Thymus (tissue), 11 donors: ENCODE measurements around the gene TAPBPL. TPM values are rescaled to one million over a fixed set of nuclear protein-coding genes. Genes with fewer than 3 reads are reported as not detected.

Experiments used
- DNase-seq, 9 donors: peaks; one replicate each; pipeline ENCODE4 v3.0.0-alpha.2; 2013; ENCODE audit warnings: low spot score in 9 of 9, low read depth in 6 of 9, missing footprints in 1 of 9
- H3K27ac ChIP-seq, 2 donors: one replicate each; pipeline ENCODE4 v1.5.1; 2013; ENCODE audit warnings: control low read depth in 1 of 2, low read depth in 1 of 2, low read length in 1 of 2, mild to moderate bottlenecking in 1 of 2, moderate library complexity in 1 of 2
- H3K27me3 ChIP-seq, 2 donors: one replicate each; pipeline ENCODE4 v1.5.1; 2013; ENCODE audit warnings: low read length in 1 of 2; ENCODE audit not compliant: control insufficient read depth in 2 of 2, insufficient read depth in 1 of 2
- H3K36me3 ChIP-seq, 2 donors: one replicate each; pipeline ENCODE4 v1.5.1; 2013; ENCODE audit warnings: low read length in 1 of 2, mild to moderate bottlenecking in 1 of 2, moderate library complexity in 1 of 2; ENCODE audit not compliant: control insufficient read depth in 2 of 2, insufficient read depth in 2 of 2
- H3K4me1 ChIP-seq, 2 donors: one replicate each; pipeline ENCODE4 v1.5.1; 2013; ENCODE audit warnings: low read length in 2 of 2; ENCODE audit not compliant: control insufficient read depth in 2 of 2, insufficient read depth in 2 of 2
- H3K4me3 ChIP-seq, 2 donors: one replicate each; pipeline ENCODE4 v1.5.1; 2013; ENCODE audit warnings: low read length in 2 of 2, control low read depth in 1 of 2, mild to moderate bottlenecking in 1 of 2
- H3K9me3 ChIP-seq, 2 donors: one replicate each; pipeline ENCODE4 v1.5.1; 2013; ENCODE audit warnings: low read length in 1 of 2, mild to moderate bottlenecking in 1 of 2; ENCODE audit not compliant: control insufficient read depth in 2 of 2, insufficient read depth in 1 of 2
- WGBS: extraction: QIAGEN DNeasy Blood & Tissue Kit; methylation state at CpG from one replicate; pipeline ENCODE4 v1.1.7; 2013; 5-methylcytosine and 5-hydroxymethylcytosine counted together
- polyA plus RNA-seq: library from polyadenylated mRNA; stranded (reverse); fragments of 200-250 nt; gene quantifications from one replicate; pipeline ENCODE4 v1.2.3, GENCODE V29; 2013
- total RNA-seq: library from RNA; stranded (reverse); fragments of 120-200 nt; gene quantifications from one replicate; pipeline ENCODE4 v1.2.4, GENCODE V29; 2013
- donor health status: healthy.

TAPBPL gene
- total and polyA plus RNA-seq, 2 donors, result 28.6 to 60.6 TPM

GRCh38 chr12:6458281-6459003, 6.6 kb downstream of the TAPBPL start:
- H3K36me3 ChIP-seq, result peaks cover 59 to 93% of the 10 kb centered on the region in 2 donors
- H3K27ac ChIP-seq, result peak overlapping the region in 1 of 2 donors; percentile 57
- 91% methylated on average over 14 of the region's 14 CpGs for WGBS
- no peak overlapping the region for H3K4me3 ChIP-seq
- H3K4me1 ChIP-seq, result peaks cover 33 to 68% of the 10 kb centered on the region in 2 donors
- H3K9me3 ChIP-seq, result no peaks in the 10 kb centered on the region
- H3K27me3 ChIP-seq, result no peaks in the 10 kb centered on the region
- DNase-seq, result no peak

- Histone ChIP-seq H3K4me1 (peaks cover 37 to 70% of the 10 kb centered on the region in 2 donors), H3K27ac (peak overlapping the region in 1 of 2 donors; percentile 57)
- 100% methylated on average over 2 of the region's 2 CpGs for WGBS
These were observed 7.1 kb downstream of the TAPBPL start for GRCh38 chr12:6459004-6459337.

GRCh38 chr12:6460751-6461371, 9.0 kb downstream of the TAPBPL start:
- Histone ChIP-seq H3K27ac (peak overlapping the region; percentile 91 to 98), H3K4me3 (peak overlapping the region; percentile 22 to 31), H3K27me3 (no peaks in the 10 kb centered on the region), H3K9me3 (peaks cover 0 to 4% of the 10 kb centered on the region in 2 donors), H3K36me3 (peaks cover 64 to 93% of the 10 kb centered on the region in 2 donors), H3K4me1 (peaks cover 47 to 79% of the 10 kb centered on the region in 2 donors)
- peak in 3 of 9 donors; percentile 67 to 83 (median 67) for DNase-seq
- 67% methylated on average over 10 of the region's 10 CpGs for WGBS

More at GRCh38 chr12:6459004-6459337, 7.1 kb downstream of the TAPBPL start:
- Histone ChIP-seq H3K9me3 (no peaks in the 10 kb centered on the region), H3K36me3 (peaks cover 62 to 93% of the 10 kb centered on the region in 2 donors), H3K27me3 (no peaks in the 10 kb centered on the region), H3K4me3 (no peak overlapping the region)
- DNase-seq, result no peak

- 19% methylated on average over 15 of the region's 15 CpGs for WGBS
- Histone ChIP-seq H3K9me3 (peaks cover 0 to 4% of the 10 kb centered on the region in 2 donors), H3K4me3 (peak overlapping the region; percentile 22 to 31), H3K36me3 (peaks cover 71 to 98% of the 10 kb centered on the region in 2 donors), H3K27me3 (no peaks in the 10 kb centered on the region), H3K4me1 (peaks cover 47 to 84% of the 10 kb centered on the region in 2 donors), H3K27ac (peak overlapping the region; percentile 91 to 98)
- peak in 7 of 9 donors; percentile 67 to 94 (median 85) for DNase-seq
These were observed 9.8 kb downstream of the TAPBPL start for GRCh38 chr12:6461401-6462233.

- Histone ChIP-seq H3K27me3 (no peaks in the 10 kb centered on the region), H3K4me3 (peak overlapping the region; percentile 5 to 31), H3K4me1 (peaks cover 42 to 77% of the 10 kb centered on the region in 2 donors), H3K27ac (peak overlapping the region; percentile 91 to 98), H3K9me3 (peaks cover 0 to 4% of the 10 kb centered on the region in 2 donors), H3K36me3 (peaks cover 68 to 93% of the 10 kb centered on the region in 2 donors)
- no peak for DNase-seq
- WGBS, result 87% methylated on average over 14 of the region's 14 CpGs
These were observed 10.6 kb downstream of the TAPBPL start for GRCh38 chr12:6462234-6462995.

- Histone ChIP-seq H3K36me3 (peaks cover 62 to 93% of the 10 kb centered on the region in 2 donors), H3K27me3 (no peaks in the 10 kb centered on the region), H3K4me1 (peaks cover 46 to 80% of the 10 kb centered on the region in 2 donors), H3K4me3 (peak overlapping the region; percentile 8 to 31), H3K9me3 (peaks cover 0 to 4% of the 10 kb centered on the region in 2 donors), H3K27ac (peak overlapping the region; percentile 91 to 98)
- WGBS, result 64% methylated on average over 7 of the region's 7 CpGs
- peak in 3 of 9 donors; percentile 58 to 82 (median 61) for DNase-seq
These were observed 11.4 kb downstream of the TAPBPL start for GRCh38 chr12:6463216-6463615.

GRCh38 chr12:6463858-6464257, 12.0 kb downstream of the TAPBPL start:
- peaks cover 0 to 4% of the 10 kb centered on the region in 2 donors for H3K9me3 ChIP-seq
- H3K27ac ChIP-seq, result peak overlapping the region; percentile 91 to 98
- DNase-seq, result no peak
- H3K36me3 ChIP-seq, result peaks cover 56 to 91% of the 10 kb centered on the region in 2 donors
- H3K27me3 ChIP-seq, result no peaks in the 10 kb centered on the region
- 97% methylated on average over 6 of the region's 6 CpGs for WGBS
- H3K4me3 ChIP-seq, result peak overlapping the region; percentile 8 to 31
- H3K4me1 ChIP-seq, result peaks cover 47 to 76% of the 10 kb centered on the region in 2 donors

- no peaks in the 10 kb centered on the region for H3K27me3 ChIP-seq
- no peak for DNase-seq
- WGBS, result 96% methylated on average over 8 of the region's 8 CpGs
- H3K36me3 ChIP-seq, result peaks cover 49 to 84% of the 10 kb centered on the region in 2 donors
- peaks cover 0 to 4% of the 10 kb centered on the region in 2 donors for H3K9me3 ChIP-seq
- peak overlapping the region; percentile 91 to 98 for H3K27ac ChIP-seq
- H3K4me3 ChIP-seq, result no peak overlapping the region
- H3K4me1 ChIP-seq, result peaks cover 53 to 78% of the 10 kb centered on the region in 2 donors
These were observed 12.7 kb downstream of the TAPBPL start for GRCh38 chr12:6464531-6464930.
